Activated CD4-positive, alpha-beta T cell treated with anti-CD3 and anti-CD28 coated beads, Interleukin-2, amount 10 ng/mL, durations not matched to agents 24 days and 14 days (primary cell): ENCODE data around the gene RBM3. TPM values are rescaled to one million over a fixed set of nuclear protein-coding genes. Genes with fewer than 3 reads are reported as not detected.

Source experiments
- DNase-seq: peaks from one replicate; pipeline ENCODE4 v3.0.0; 2022
- H3K27ac Mint-ChIP-seq: one replicate; pipeline ENCODE4 v1.8.0; 2022; ENCODE audit warnings: mild to moderate bottlenecking, mixed read lengths
- H3K27me3 Mint-ChIP-seq: one replicate; pipeline ENCODE4 v1.8.0; 2022; ENCODE audit warnings: mixed read lengths
- H3K36me3 Mint-ChIP-seq: one replicate; pipeline ENCODE4 v1.8.0; 2022; ENCODE audit warnings: low read depth, mild to moderate bottlenecking, mixed read lengths
- H3K4me1 Mint-ChIP-seq: one replicate; pipeline ENCODE4 v1.8.0; 2021; ENCODE audit warnings: mixed read lengths
- H3K4me3 Mint-ChIP-seq: one replicate; pipeline ENCODE4 v1.8.0; 2022; ENCODE audit warnings: mild to moderate bottlenecking, moderate library complexity, mixed read lengths
- H3K9me3 Mint-ChIP-seq: one replicate; pipeline ENCODE4 v1.8.0; 2021; ENCODE audit warnings: mixed read lengths
- intact Hi-C: fragments of 100-400 bp; cut with micrococcal nuclease; formaldehyde crosslinking; loops from one replicate; pipeline ENCODE4 v1.15.1; 2023
- total RNA-seq: library from RNA; stranded (reverse); gene quantifications from 2 replicates; pipeline ENCODE4 v1.2.3, GENCODE V29; 2022

Gene RBM3
- total RNA-seq, 1 donor from 2014 or later, result 318 TPM

DNA sequence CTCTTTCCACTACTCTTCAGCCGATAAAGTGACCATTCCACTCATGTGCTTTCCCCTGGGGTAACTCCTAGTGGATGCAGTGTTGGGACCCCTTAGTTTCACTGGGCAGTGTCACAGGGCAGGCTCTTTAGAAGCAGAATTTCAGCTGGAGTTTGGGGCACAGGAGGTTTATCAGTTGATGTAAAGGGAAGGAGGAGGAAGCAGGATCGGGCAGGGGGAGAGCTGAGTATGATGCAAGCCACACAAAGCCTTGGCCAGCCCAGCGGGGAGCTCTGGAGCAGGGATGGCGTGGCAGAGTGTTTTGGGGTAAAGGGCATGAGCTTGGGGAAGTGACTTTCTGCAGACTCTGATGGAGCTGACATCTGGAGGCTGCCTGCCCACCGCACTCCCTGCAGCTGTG is 42.3 kb downstream of the RBM3 start:
- no peak overlapping the region for H3K4me3 Mint-ChIP-seq
- no peaks in the 10 kb centered on the region for H3K27me3 Mint-ChIP-seq
- H3K9me3 Mint-ChIP-seq, result no peaks in the 10 kb centered on the region
- H3K36me3 Mint-ChIP-seq, result no peaks in the 10 kb centered on the region
- intact Hi-C loops, result no loop called here
- H3K27ac Mint-ChIP-seq, result no peak overlapping the region
- no peak for DNase-seq
- H3K4me1 Mint-ChIP-seq, result peaks cover 2% of the 10 kb centered on the region

DNA sequence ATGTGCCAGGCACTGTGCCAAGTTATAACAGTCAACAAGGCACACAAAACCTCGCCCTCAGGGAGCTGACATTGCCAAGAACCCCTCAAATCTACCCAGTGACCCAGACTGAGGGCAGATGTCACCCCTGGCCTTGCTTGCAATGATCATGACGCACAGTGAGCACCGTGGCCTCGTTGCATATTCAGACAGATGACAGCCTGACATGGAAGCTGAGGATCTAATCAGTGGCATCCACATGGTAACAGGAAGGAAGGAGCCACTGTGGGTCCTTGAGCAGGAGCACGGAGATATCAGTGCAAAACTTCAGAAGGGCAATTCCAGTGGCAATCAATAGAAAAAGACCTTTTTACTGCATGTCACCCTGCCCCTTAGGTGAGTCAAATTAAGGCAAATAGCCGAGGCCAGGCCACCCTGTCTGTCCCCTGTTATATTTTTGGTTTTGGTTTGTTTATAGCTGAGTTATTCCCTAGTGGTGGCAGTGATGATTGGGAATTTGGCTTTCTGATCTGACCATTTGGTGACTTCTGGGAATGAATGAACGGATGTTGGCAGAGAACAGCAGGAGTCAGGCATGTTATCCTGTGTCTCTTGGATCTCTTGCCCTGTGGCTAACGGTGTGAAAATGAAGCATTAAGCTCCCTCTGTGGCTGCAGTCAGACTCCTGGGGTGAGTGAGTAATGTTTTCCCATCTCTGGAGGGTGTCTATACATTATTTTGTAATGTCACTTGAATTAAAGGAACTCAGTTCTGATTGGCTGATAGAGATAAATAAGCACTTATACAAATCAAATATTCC is 43.5 kb downstream of the RBM3 start:
- intact Hi-C loops, result no loop called here
- no peaks in the 10 kb centered on the region for H3K9me3 Mint-ChIP-seq
- no peak for DNase-seq
- no peak overlapping the region for H3K27ac Mint-ChIP-seq
- peaks cover 2% of the 10 kb centered on the region for H3K4me1 Mint-ChIP-seq
- no peaks in the 10 kb centered on the region for H3K36me3 Mint-ChIP-seq
- no peaks in the 10 kb centered on the region for H3K27me3 Mint-ChIP-seq
- no peak overlapping the region for H3K4me3 Mint-ChIP-seq

DNA sequence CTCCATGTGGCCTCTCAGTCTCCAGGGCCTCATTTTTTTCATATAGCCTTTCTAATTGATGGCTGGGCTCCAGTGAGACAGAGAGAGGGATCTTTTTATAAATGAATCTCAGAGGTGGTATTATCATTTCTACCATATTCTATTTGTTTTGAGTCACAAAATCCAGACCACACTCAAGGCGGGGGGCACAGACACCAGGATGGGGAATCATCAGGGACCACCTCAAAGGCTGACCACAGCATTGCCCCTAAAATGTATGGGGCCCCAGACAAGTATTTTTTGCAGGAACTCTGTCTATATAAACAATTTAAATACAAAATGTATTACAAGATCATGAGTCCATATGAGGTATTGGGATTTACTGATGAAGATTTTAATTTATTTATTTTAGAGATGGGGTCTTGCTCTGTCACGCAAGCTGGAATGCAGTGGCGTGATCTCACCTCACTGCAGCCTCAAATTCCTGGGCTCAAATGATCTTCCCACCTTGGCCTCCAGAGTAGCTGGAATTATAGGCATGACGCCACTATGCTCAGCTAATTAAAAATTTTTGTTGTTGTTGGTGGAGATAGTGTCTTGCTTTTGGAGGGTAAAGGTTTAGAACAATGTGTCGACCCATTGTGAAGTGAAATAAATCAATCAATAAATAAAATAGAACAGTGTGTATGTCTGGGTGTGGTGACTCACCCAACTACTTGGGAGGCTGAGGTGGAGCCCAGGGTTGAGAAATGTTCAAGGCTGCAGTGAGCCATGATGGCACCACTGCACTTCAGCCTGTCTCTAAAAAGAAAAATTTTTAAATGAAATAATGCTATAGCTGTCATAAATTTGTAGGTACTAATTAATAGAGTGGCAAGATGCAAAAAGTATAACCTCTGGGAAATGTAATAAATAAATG is 52.4 kb downstream of the RBM3 start:
- intact Hi-C loops, result no loop called here
- DNase-seq, result no peak
- Mint-ChIP-seq H3K9me3 (no peaks in the 10 kb centered on the region), H3K27ac (no peak overlapping the region), H3K36me3 (no peaks in the 10 kb centered on the region), H3K4me1 (no peaks in the 10 kb centered on the region), H3K27me3 (no peaks in the 10 kb centered on the region), H3K4me3 (no peak overlapping the region)

Other genes starting within 250 kb of the RBM3 start
- not detected in 2 replicates for gene SSX3, start 217.8 kb upstream of the RBM3 start, total RNA-seq
- gene SSX4, start 190.9 kb upstream of the RBM3 start, total RNA-seq, result not detected in 2 replicates
- not detected in 2 replicates for gene SSX4B, start 162.5 kb upstream of the RBM3 start, total RNA-seq
- 195 and 210 TPM in 2 replicates for gene SLC38A5, start 104.2 kb upstream of the RBM3 start, total RNA-seq
- 95.6 and 101 TPM in 2 replicates for gene FTSJ1, start 98.3 kb upstream of the RBM3 start, total RNA-seq
- 11.5 and 12.9 TPM in 2 replicates for gene PORCN, start 65.5 kb upstream of the RBM3 start, total RNA-seq
- gene EBP, start 52.7 kb upstream of the RBM3 start, total RNA-seq, result 159 and 163 TPM in 2 replicates
- gene TBC1D25, start 34.8 kb upstream of the RBM3 start, total RNA-seq, result 14.0 and 15.9 TPM in 2 replicates
- 43.8 and 44.9 TPM in 2 replicates for gene WDR13, start 23.0 kb downstream of the RBM3 start, total RNA-seq
- 99.0 and 104 TPM in 2 replicates for gene WAS, start 109.3 kb downstream of the RBM3 start, total RNA-seq
- gene SUV39H1, start 122.2 kb downstream of the RBM3 start, total RNA-seq, result 27.6 and 32.2 TPM in 2 replicates
- gene GLOD5, start 187.3 kb downstream of the RBM3 start, total RNA-seq, result not detected in 2 replicates
- not detected in 2 replicates for gene GATA1, start 212.1 kb downstream of the RBM3 start, total RNA-seq
- 50.6 and 55.2 TPM in 2 replicates for gene HDAC6, start 227.6 kb downstream of the RBM3 start, total RNA-seq